GM12873 (cell line): Measurements from ENCODE around the gene AMPD1.

Experiments used
- CTCF ChIP-seq: IDR thresholded peaks from 2 replicates; pipeline ENCODE4 v1.5.1; 2012; ENCODE audit warnings: low read depth, mild to moderate bottlenecking, moderate library complexity, low read length, control low read depth; ENCODE audit not compliant: insufficient read depth; ENCODE audit errors: missing control alignments

Gene AMPD1

GRCh38 chr1:114695430-114696058, at the start of gene AMPD1:
Gene AMPD1 (minus strand): TSS chr1:114695546. CDS start chr1:114695471, 75 bp downstream.
- no peak for TF ChIP-seq CTCF

DNA sequence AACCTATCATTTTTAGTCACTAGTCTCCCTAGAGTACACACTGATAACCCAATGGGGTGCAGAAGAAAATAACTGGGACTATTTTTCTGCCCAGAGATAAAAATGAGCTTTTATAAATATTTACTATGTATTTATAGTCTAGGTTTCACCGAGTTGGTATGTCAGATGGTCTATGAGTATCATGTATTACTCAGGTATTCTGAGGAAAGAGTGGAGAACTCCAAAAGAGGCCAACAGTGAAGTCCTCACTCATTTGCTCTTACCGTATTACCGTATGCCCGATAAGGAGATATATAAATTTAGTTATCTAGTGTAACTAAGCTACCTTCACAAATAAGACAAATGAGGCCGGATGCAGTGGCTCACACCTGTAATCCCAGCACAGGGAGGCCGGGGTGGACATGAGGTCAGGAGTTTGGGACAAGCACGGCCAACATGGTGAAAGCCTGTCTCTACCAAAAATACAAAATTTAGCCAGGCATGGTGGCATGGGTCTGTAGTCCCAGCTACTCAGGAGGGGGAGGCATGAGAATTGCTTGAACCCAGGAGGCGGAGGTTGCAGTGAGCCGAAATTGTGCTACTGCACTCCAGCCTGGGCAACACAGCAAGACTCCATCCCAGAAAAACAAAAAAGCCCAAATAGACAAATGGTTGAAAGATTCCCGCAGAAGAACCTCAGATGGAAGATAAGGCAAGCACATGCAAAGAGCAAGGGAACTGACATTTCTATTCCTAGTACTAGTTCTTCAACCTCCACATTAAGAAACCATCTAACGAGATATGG, 46.8 kb upstream of the AMPD1 start:
- no peak for TF ChIP-seq CTCF

DNA sequence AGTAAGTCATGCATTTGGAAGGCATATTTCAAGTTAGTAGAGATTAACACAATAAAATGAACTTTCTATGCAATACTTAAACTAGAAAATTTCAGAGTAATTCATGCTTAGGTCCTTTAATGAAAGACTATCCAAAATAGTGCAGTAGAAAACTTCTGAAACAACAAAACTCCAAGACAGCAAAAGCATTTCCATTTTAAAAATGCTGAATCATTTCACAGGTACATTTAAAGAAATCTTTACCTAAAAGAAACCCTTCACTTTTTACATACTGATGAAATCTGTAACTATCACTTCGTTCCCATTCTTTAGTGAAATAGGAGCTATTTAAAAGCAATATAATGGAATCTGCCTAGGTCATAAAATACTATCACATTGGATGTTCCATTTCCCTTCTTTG, 45.0 kb upstream of the AMPD1 start:
- no peak for TF ChIP-seq CTCF

DNA sequence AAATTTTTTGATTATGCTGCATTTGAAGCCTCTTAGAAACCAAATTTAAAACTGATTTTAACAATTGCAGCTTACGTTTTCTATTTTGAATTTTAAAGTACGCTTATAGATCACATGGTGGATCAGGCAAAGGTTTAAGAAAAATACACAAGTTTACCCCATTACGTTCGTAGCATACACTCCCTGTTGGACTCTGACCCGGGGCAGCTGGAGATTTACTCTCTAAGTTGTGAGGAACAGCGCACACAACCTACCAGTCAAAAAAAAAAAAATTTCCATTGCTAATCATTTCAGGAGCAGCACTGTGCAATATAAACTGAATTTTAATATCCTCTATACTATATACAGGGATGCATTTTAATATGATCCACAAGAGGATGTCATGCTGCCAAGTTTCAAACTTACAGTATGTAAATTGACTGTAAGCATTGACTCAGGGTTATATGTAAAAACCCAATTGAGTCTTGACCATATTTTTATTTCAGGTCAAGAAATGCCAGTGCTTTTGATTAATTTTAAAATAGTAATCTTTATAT, 42.0 kb upstream of the AMPD1 start:
- TF ChIP-seq CTCF, result no peak

DNA sequence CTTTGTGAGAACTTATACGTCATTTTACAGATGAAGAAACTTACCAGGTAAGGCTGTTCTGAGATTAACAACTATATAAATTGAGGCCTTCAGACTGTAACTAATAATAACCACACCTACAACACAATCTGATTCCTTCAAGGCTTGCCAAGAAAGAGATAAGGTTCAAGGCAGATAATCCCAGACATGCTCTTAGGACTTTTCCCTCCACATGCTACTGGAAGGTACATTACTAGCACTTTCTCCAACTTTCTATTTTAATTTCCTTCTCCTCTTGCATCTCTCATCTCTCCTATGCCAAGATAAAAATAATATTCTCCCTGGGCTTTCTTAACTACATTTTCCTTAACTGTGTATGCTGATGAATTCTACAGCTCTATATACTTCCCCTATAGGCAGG, 40.1 kb upstream of the AMPD1 start:
- TF ChIP-seq CTCF, result no peak

DNA sequence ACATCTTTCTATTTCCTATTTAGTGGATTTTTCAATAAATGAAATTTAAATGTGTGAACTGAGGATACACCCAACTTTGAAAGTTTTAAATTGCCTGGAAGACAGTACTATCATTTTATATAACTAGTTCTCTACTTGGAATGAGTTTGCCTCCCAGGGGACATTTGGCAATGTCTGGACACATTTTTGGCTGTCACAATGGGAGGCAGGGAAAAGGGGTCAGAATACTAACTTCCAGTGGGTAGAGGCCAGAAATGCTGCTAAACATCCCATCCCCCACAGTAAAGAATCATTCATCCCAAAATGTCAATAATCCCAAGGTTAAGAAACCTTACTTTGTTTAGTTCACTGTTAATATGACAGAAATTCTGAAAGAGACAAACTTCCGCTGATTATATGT, 34.4 kb upstream of the AMPD1 start:
- TF ChIP-seq CTCF, result no peak

GRCh38 chr1:114728553-114728952, 33.2 kb upstream of the AMPD1 start:
- TF ChIP-seq CTCF, result no peak
